OCI-LY3 (cell line): Measurements from ENCODE around the gene CCDC12.

Source experiments
- CTCF ChIP-seq: fragments of 200-600, 300-600 bp; sonication (generic); IDR thresholded peaks from 2 replicates; pipeline ENCODE4 v1.5.1; 2014; ENCODE audit warnings: antibody characterized with exemption, low read length, low read depth
- EZH2phosphoT487 ChIP-seq: fragments of 200-600 bp; shearing (Covaris generic); IDR thresholded peaks from 2 replicates; pipeline ENCODE4 v1.6.1; 2018; ENCODE audit warnings: antibody characterized with exemption, mixed run types, low read depth

- no peak for TF ChIP-seq CTCF
- no peak for TF ChIP-seq EZH2phosphoT487
These were observed 38.4 kb downstream of the CCDC12 start for GRCh38 chr3:46938118-46938517.
